ENCODE data around the gene CEP20.

The CEP20 gene

GRCh38 chr16:15830832-15831451, 57.5 kb downstream of the CEP20 start:
- no peak for DNase-seq (ENCODE audit: low spot score)

- no peak for DNase-seq (ENCODE audit: low spot score)
Measured at GRCh38 chr16:15829460-15829859, 58.9 kb downstream of the CEP20 start.

GRCh38 chr16:15827709-15828343, 60.6 kb downstream of the CEP20 start:
- no peak for DNase-seq (ENCODE audit: low spot score)

GRCh38 chr16:15827299-15827698, 61.1 kb downstream of the CEP20 start:
- DNase-seq (ENCODE audit: low spot score) = no peak

DNA sequence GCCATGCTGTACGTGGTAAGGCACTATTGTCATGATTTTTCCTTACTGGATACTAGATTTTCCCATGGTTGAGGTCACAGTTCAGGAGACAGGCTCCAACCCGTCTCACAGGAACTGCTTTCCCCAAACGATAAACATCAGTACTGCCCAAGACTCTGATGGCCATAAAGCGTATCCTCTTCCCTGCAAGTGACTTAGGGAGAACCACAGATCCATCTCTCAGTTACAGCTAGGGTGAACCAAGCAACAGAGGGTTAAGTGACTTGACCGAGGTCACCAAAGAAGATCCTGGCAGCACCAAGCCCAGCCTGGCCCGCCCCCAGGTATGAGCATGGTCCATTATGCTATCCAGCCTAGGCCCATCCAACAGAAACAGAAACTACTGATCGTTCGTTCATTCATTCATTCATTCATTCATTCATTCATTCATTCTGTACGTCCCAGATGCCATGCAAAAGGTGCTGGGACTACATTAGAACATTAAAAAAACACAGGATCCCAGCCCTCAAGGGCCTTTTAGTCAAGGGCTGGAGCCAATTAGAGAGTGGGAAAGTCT, 62.6 kb downstream of the CEP20 start:
- DNase-seq (ENCODE audit: low spot score) = no peak

DNA sequence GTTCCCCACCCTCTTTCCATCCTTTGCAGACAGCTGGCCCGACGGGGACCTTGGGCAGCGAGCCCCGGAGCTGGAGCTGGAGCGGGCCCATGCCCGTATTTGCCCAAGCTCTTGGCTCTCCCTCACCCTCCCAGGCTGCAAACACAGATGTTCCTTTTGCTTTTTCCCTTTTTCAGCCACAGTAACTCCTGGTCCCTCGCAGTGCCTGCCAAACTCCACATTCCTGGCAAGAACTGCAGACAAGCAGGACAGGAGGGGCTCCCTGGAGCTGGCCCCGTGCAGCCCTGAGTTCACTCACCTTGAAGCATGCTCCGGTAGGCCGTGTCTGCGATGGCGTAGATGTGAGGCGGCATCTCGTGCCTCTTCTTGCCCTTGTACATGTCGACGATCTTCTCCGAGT, 65.4 kb downstream of the CEP20 start:
- no peak for DNase-seq (ENCODE audit: low spot score)

GRCh38 chr16:15820837-15821236, 67.6 kb downstream of the CEP20 start:
- no peak for DNase-seq (ENCODE audit: low spot score)

DNA sequence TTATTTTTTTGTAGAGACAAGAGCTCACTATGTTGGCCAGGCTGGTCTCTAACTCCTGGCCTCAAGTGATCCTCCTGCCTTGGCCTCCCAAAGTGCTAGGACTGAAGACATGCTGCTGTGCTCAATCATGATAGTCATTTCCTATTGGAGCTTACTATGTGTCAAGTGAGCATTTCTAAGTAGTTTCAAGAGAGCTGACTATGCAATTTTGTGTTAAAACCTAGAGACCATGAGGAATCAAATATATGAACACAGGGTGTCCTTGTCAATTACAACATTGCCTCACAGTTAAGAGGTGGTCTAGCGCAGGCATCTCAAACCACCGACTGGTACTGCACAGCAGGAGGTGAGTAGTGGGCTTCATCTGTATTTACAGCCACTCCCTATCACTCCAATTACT, 69.4 kb downstream of the CEP20 start:
- no peak for DNase-seq (ENCODE audit: low spot score)

- DNase-seq (ENCODE audit: low spot score) = no peak
Measured at GRCh38 chr16:15817446-15817845, 71.0 kb downstream of the CEP20 start.

DNA sequence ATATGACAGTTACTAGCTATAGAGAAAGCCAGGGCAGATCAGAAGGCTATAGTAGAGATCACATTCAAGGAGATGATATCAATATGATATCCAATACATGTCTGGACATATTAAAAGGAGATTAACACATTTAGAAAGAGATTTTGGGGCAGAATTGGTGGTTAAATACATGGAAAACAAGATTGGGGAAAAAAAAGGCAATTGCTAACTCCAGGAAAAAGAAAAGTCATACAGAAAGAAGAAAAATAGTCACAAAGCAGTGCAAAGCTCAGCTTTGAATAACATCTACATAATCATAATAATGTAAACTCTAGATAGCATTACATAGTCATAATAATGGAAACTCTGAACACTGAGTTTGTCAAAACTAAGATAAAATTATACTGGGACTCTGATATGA, 72.2 kb downstream of the CEP20 start:
- DNase-seq (ENCODE audit: low spot score) = no peak
